Endometrial microvascular endothelial cells (primary cell): ENCODE data around the gene NDUFA5. TPM values are rescaled to one million over a fixed set of nuclear protein-coding genes. Genes with fewer than 3 reads are reported as not detected.
"Not testable (repeated sequence)": the region's sequence is repeated elsewhere in the genome, so short reads cannot be mapped to it uniquely, and the experiment has no call there.

ENCODE experiments used
- in situ Hi-C: cut with HindIII; loops from 2 replicates; pipeline ENCODE4 v1.10.0; 2017; ENCODE audit warnings: low sequenced_read_pairs, low pct_unique_long_range_greater_than_20kb; ENCODE audit errors: inconsistent ontology term
- total RNA-seq: library from RNA; depleted of rRNA; stranded (reverse); fragments of >200 nt; gene quantifications from one replicate; pipeline ENCODE4 v1.2.3, GENCODE V29; 2015; ENCODE audit errors: inconsistent ontology term

Gene NDUFA5
- total RNA-seq, 1 donor from 2014 or later: 42.0 TPM

- in situ Hi-C loops: no loop called here
These were observed 29.4 kb downstream of the NDUFA5 start for GRCh38 chr7:123528265-123528664.

- in situ Hi-C loops: not testable (repeated sequence)
These were observed 29.8 kb downstream of the NDUFA5 start for GRCh38 chr7:123527712-123528225.

- in situ Hi-C loops: not testable (repeated sequence)
These were observed 31.1 kb downstream of the NDUFA5 start for GRCh38 chr7:123526533-123526932.

GRCh38 chr7:123522066-123522465, 35.6 kb downstream of the NDUFA5 start:
- in situ Hi-C loops: no loop called here

GRCh38 chr7:123505221-123505620, 52.4 kb downstream of the NDUFA5 start:
- in situ Hi-C loops: no loop called here

DNA sequence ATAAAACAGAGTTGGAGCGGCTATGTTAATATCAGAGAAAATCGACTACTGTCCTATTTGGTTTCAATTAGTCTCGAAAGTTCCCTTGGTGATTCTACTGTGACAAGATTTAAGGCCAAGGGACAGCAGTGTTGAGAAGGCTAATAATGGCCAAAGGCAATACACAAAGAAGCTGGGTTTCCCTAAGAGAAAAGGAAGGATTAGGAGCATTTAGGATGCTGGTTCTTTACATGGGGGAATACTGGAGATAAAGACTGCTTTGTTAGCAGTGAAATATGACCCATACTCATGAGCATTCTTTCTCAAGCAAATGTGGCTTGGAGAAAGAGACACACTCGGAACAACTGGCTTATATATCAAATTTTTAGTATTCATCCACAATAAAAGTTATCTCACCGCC, 55.4 kb downstream of the NDUFA5 start:
- in situ Hi-C loops: no loop called here

DNA sequence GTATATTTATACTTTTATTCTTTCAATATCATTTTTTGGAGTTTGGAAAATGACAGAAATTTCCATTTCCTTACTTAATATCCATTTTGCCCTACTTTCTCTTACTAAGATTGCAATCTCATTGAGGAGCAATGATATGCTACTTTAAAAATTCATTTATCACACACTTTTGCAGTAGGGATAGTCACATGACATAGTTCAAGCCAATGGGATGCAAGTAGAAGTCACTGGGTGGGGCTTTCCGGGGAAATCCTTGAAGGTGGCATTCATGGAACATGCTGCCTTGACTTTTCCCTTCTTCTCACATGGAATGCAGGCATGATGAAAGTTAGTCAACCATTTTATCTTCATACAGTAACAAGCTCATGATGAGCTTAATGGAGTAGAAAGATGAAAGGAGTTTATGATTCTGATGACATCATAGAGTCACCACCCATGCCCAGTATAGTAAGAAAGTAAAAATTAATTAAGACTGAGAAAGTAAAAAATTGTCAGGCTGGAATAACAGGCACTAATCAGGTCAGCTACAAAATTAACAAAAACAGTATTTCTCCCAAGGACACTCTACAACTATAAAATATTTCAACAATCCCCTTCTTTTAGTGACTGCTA, 56.6 kb downstream of the NDUFA5 start:
- in situ Hi-C loops: no loop called here

DNA sequence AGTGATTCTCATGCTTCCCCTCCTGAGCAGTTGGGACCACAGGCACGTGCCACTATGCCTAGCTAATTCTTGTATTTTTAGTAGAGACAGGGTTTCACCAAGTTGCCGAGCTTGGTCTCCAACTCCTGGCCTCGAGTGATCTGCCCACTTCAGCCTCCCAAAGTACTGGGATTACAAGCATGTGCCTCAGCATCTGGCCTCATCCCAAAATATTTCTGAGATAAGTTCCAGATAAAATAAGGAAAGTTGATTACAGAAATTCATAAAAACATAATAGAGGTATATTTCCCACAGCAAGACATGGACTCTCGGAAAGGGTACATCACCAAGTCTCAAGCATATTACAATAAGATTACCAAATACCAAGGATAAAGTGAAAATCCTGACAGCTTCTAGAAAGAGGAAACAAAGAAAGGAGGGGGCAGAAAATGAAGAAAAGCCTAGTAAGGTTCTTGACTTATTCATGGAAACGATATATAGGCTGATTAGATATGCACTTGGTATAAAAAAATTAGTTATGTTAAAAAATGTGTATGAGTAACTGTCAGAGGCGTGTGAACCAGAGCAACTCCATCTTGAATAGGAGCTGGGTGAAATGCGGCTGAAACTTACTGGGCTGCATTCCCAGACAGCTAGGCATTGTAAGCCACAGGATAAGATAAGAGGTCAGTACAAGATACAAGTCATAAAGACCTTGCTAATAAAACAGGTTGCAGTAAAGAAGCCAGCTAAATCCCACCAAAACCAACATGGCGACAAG, 58.2 kb downstream of the NDUFA5 start:
- in situ Hi-C loops: no loop called here

GRCh38 chr7:123498601-123499000, 59.0 kb downstream of the NDUFA5 start:
- in situ Hi-C loops: no loop called here

DNA sequence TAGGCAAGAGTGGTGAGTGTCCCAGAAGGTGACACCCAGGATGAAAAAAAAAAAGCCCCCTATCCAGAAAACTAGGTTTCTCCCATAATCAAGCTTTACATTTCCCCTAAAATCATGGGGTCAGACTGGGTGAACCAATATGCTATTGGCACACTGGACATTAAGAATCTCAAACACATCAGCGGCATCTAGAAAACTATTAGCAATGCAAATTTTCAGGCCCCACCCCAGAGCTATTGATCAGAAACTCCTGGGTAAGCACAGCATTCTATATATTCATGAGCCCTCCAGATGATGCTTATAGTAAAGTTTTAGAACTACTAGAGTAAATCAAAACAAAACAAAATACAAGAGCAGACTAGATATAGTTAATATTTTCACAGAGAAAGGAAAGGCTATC, 59.6 kb downstream of the NDUFA5 start:
- in situ Hi-C loops: no loop called here

- in situ Hi-C loops: no loop called here
These were observed 63.3 kb downstream of the NDUFA5 start for GRCh38 chr7:123494193-123494796.

GRCh38 chr7:123492485-123492884, 65.1 kb downstream of the NDUFA5 start:
- in situ Hi-C loops: no loop called here

Other genes starting within 250 kb of the NDUFA5 start
- 0.09 TPM for gene IQUB, start 23.2 kb downstream of the NDUFA5 start, total RNA-seq
- gene ASB15, start 44.0 kb upstream of the NDUFA5 start, total RNA-seq: not detected
- not detected for gene LMOD2, start 98.0 kb upstream of the NDUFA5 start, total RNA-seq
- gene WASL, start 191.2 kb upstream of the NDUFA5 start, total RNA-seq: 15.0 TPM